IMR-90 (cell line): Measurements from ENCODE around the gene MYT1. TPM values are rescaled to one million over a fixed set of nuclear protein-coding genes. Genes with fewer than 3 reads are reported as not detected.

Source experiments
- ATAC-seq: fragments of 200-7000 bp; cut with Tn5 transposase; 2 replicates; pipeline ENCODE4 v1.9.1; 2020; ENCODE audit warnings: low read depth, mild to moderate bottlenecking, moderate library complexity
- BruUV-seq: library from RNA; stranded (reverse); fragments of 400-500 nt; replicated peaks from 2 replicates; lab custom pipeline; 2021; lab: Mats Ljungman, UMichigan
- CTCF ChIA-PET: fragments of 300-600 bp; formaldehyde crosslinking; extraction: SDS; loops from one replicate; lab custom pipeline; 2021; ENCODE audit warnings: antibody characterized with exemption; lab: Yijun Ruan, JAX
- POLR2A ChIA-PET: fragments of 300-600 bp; sonication (Branson Sonifier 250); formaldehyde crosslinking; loops from one replicate; lab custom pipeline; 2022; ENCODE audit warnings: antibody characterized with exemption; ENCODE audit not compliant: unreplicated experiment; lab: Charles Lee
- DNase-seq: peaks from one replicate; pipeline ENCODE4 v3.0.0; 2013
- H2AFZ ChIP-seq: replicated peaks from 2 replicates; pipeline ENCODE3; 2013; ENCODE audit warnings: low read length, mild to moderate bottlenecking; ENCODE audit not compliant: poor library complexity
- H2AK5ac ChIP-seq: 2 replicates; pipeline ENCODE4 v1.6.1; 2013; ENCODE audit warnings: low read depth, low read length, inconsistent platforms
- H2AK9ac ChIP-seq: replicated peaks from 2 replicates; pipeline ENCODE3; 2013; ENCODE audit warnings: mild to moderate bottlenecking, low read depth, low read length, moderate library complexity; ENCODE audit not compliant: poor library complexity
- H2BK120ac ChIP-seq: 2 replicates; pipeline ENCODE4 v1.6.1; 2013; ENCODE audit warnings: low read depth, low read length, inconsistent platforms
- H2BK15ac ChIP-seq: 3 replicates; pipeline ENCODE4 v1.6.1; 2013; ENCODE audit warnings: low read depth, low read length, inconsistent platforms
- H2BK20ac ChIP-seq: 2 replicates; pipeline ENCODE4 v1.6.1; 2013; ENCODE audit warnings: low read depth, mild to moderate bottlenecking, inconsistent platforms, low read length, moderate library complexity
- H2BK5ac ChIP-seq: 2 replicates; pipeline ENCODE4 v1.6.1; 2013; ENCODE audit warnings: mild to moderate bottlenecking, low read depth, low read length, inconsistent platforms; ENCODE audit not compliant: poor library complexity, severe bottlenecking
- H3K14ac ChIP-seq: replicated peaks from 2 replicates; pipeline ENCODE4 v1.6.1; 2013; ENCODE audit warnings: low read depth, low read length, inconsistent platforms
- H3K18ac ChIP-seq: 2 replicates; pipeline ENCODE4 v1.6.1; 2013; ENCODE audit warnings: low read depth, low read length, control low read depth
- H3K23ac ChIP-seq: 2 replicates; pipeline ENCODE4 v1.6.1; 2013; ENCODE audit warnings: low read depth, low read length, inconsistent platforms
- H3K27ac ChIP-seq: 2 replicates; pipeline ENCODE4 v1.5.1; 2013; ENCODE audit warnings: mild to moderate bottlenecking, control low read depth, low read length; ENCODE audit not compliant: insufficient read depth
- H3K27me3 ChIP-seq: 2 replicates; pipeline ENCODE4 v1.6.1; 2013; ENCODE audit warnings: low read length; ENCODE audit not compliant: control insufficient read depth, insufficient read depth
- H3K36me3 ChIP-seq: 2 replicates; pipeline ENCODE4 v1.6.1; 2013; ENCODE audit warnings: low read length, mixed read lengths; ENCODE audit not compliant: control insufficient read depth, insufficient read depth
- H3K4ac ChIP-seq: 2 replicates; pipeline ENCODE4 v1.6.1; 2013; ENCODE audit warnings: low read depth, low read length, inconsistent platforms
- H3K4me1 ChIP-seq: 2 replicates; pipeline ENCODE4 v1.6.1; 2013; ENCODE audit warnings: low read length, mixed read lengths; ENCODE audit not compliant: control insufficient read depth, insufficient read depth
- H3K4me2 ChIP-seq: 2 replicates; pipeline ENCODE4 v1.6.1; 2013; ENCODE audit warnings: low read depth, mild to moderate bottlenecking, control low read depth, low read length, moderate library complexity
- H3K4me3 ChIP-seq: 2 replicates; pipeline ENCODE4 v1.5.1; 2013; ENCODE audit warnings: low read depth, mild to moderate bottlenecking, control low read depth, low read length, moderate library complexity; ENCODE audit not compliant: insufficient read depth
- H3K56ac ChIP-seq: 2 replicates; pipeline ENCODE4 v1.6.1; 2013; ENCODE audit warnings: low read length, inconsistent platforms; ENCODE audit not compliant: insufficient read depth; ENCODE audit errors: extremely low read depth
- H3K79me1 ChIP-seq, 2 experiments: 2 replicates each; pipeline ENCODE4 v1.6.1; 2013; ENCODE audit warnings: low read length in 2 of 2, inconsistent platforms in 1 of 2, low read depth in 1 of 2
- H3K9ac ChIP-seq: 2 replicates; pipeline ENCODE4 v1.6.1; 2013; ENCODE audit warnings: low read depth, low read length, control low read depth
- H3K9me1 ChIP-seq: 2 replicates; pipeline ENCODE4 v1.6.1; 2013; ENCODE audit warnings: low read length, inconsistent platforms; ENCODE audit not compliant: insufficient read depth
- H3K9me3 ChIP-seq: 2 replicates; pipeline ENCODE4 v1.6.1; 2013; ENCODE audit warnings: low read length; ENCODE audit not compliant: control insufficient read depth, insufficient read depth
- H4K20me1 ChIP-seq: 2 replicates; pipeline ENCODE4 v1.6.1; 2013; ENCODE audit warnings: low read length, inconsistent platforms; ENCODE audit not compliant: insufficient read depth
- H4K5ac ChIP-seq: 2 replicates; pipeline ENCODE4 v1.6.1; 2013; ENCODE audit warnings: mild to moderate bottlenecking, low read depth, low read length, control low read depth
- H4K8ac ChIP-seq, 2 experiments: 2 replicates each; pipeline ENCODE4 v1.6.1; 2013; ENCODE audit warnings: low read depth in 2 of 2, low read length in 2 of 2, control low read depth in 1 of 2, inconsistent platforms in 1 of 2
- H4K91ac ChIP-seq: 2 replicates; pipeline ENCODE4 v1.6.1; 2013; ENCODE audit warnings: low read depth, low read length, inconsistent platforms; ENCODE audit not compliant: insufficient read depth
- CEBPB ChIP-seq: IDR thresholded peaks from 2 replicates; pipeline ENCODE4 v1.6.1; 2012; ENCODE audit warnings: low read depth, low read length, improper control_type of control experiment
- CHD1 ChIP-seq: IDR thresholded peaks from 2 replicates; pipeline ENCODE4 v1.6.1; 2012; ENCODE audit warnings: low read depth, low read length, improper control_type of control experiment
- FOS ChIP-seq: fragments of 150-350 bp; IDR thresholded peaks from 2 replicates; pipeline ENCODE4 v1.6.1; 2016; ENCODE audit warnings: low read depth, low read length
- MXI1 ChIP-seq: IDR thresholded peaks from 2 replicates; pipeline ENCODE4 v1.6.1; 2012; ENCODE audit warnings: low read depth, mild to moderate bottlenecking, low read length, moderate library complexity, borderline replicate concordance
- RCOR1 ChIP-seq: IDR thresholded peaks from 2 replicates; pipeline ENCODE4 v1.6.1; 2012; ENCODE audit warnings: mild to moderate bottlenecking, low read length, improper control_type of control experiment; ENCODE audit not compliant: insufficient replicate concordance
- dilution Hi-C: fragments of 300-500 bp; cut with HindIII; formaldehyde crosslinking; loops from one replicate; pipeline ENCODE4 v1.14.3; 2018; ENCODE audit warnings: low sequenced_read_pairs; ENCODE audit not compliant: unreplicated experiment
- in situ Hi-C: fragments of 300-500 bp; cut with MboI; formaldehyde crosslinking; loops from 3 replicates; pipeline ENCODE4 v1.14.3; 2019; ENCODE audit warnings: low sequenced_read_pairs, inconsistent platforms, mixed read lengths
- intact Hi-C: fragments of 100-400 bp; cut with micrococcal nuclease; formaldehyde crosslinking; loops from 2 replicates; pipeline ENCODE4 v1.10.0; 2022
- polyA plus RNA-seq, 3 experiments: library from polyadenylated mRNA; depleted of rRNA; stranded (reverse); fragments of >200 nt; gene quantifications; 2 replicates each; pipeline ENCODE4 v1.2.3, GENCODE V29; 2012; ENCODE audit warnings: low replicate concordance in 1 of 3
- total RNA-seq: library from RNA; depleted of rRNA; stranded (reverse); fragments of >200 nt; gene quantifications from 2 replicates; pipeline ENCODE4 v1.2.3, GENCODE V29; 2012
- TF ChIP-seq, protein P1 (sequence below): fragments of 150-350 bp; IDR thresholded peaks from 2 replicates; pipeline ENCODE4 v1.6.1; 2017; ENCODE audit warnings: mild to moderate bottlenecking, antibody characterized with exemption, low read length, low read depth
- TF ChIP-seq, protein P2 (sequence below): conservative IDR thresholded peaks from 2 replicates; pipeline ENCODE4 v1.5.1; 2012; ENCODE audit warnings: mild to moderate bottlenecking, low read depth, low read length, improper control_type of control experiment

Gene MYT1
- total and polyA plus RNA-seq, 2 of the 4 experiments (the other 2 are of a cell fraction): not detected

DNA sequence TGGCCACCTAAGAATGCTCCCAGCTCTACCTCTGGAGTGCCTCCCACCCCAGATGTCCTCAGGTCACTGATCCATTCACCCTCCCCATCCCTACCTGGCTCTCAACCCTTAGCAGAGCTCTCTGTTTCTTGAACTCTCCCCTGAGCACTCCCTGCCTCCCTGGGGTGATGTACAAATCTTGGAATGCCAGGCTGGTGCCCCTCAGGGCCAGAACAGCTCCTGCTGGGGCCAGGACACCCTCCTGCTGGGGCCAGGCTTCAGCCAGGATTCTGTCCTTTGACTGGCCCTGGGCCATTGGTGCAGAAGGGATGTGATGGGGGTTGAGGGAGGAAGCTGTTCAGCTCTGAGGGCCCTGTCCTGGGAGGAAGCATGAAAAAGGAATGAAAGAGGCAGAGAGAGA is 30.0 kb downstream of the MYT1 start:
- Histone ChIP-seq H4K8ac (no peak overlapping the region), H3K14ac (no peak overlapping the region), H4K91ac (no peak overlapping the region), H2BK15ac (no peak overlapping the region), H3K56ac (no peak overlapping the region), H3K36me3 (no peaks in the 10 kb centered on the region), H3K4ac (no peak overlapping the region), H4K5ac (no peak overlapping the region), H3K9me1 (no peaks in the 10 kb centered on the region), H3K23ac (no peak overlapping the region), H2BK5ac (no peak overlapping the region), H2AFZ (no peak overlapping the region), H2BK20ac (no peak overlapping the region), H3K9ac (no peak overlapping the region), H4K20me1 (no peaks in the 10 kb centered on the region), H3K27me3 (peaks cover 37% of the 10 kb centered on the region), H2AK9ac (no peak overlapping the region), H3K18ac (no peak overlapping the region), H3K4me3 (no peak overlapping the region), H3K9me3 (no peaks in the 10 kb centered on the region), H2AK5ac (no peak overlapping the region), H3K79me1 (no peaks in the 10 kb centered on the region), H3K4me2 (no peak overlapping the region), H3K4me1 (no peaks in the 10 kb centered on the region), H3K27ac (no peak overlapping the region), H2BK120ac (no peak overlapping the region)
- ChIA-PET POLR2A (no interaction called here), CTCF (no interaction called here)
- BruUV-seq: no TSS peak
- no peak for ATAC-seq
- dilution Hi-C loops (no loop called here), intact Hi-C loops (no loop called here), in situ Hi-C loops (no loop called here)
- DNase-seq: no peak
- no peak for TF ChIP-seq CHD1
- no peak for TF ChIP-seq RCOR1
- no peak for TF ChIP-seq CEBPB
- TF ChIP-seq, protein P1, sequence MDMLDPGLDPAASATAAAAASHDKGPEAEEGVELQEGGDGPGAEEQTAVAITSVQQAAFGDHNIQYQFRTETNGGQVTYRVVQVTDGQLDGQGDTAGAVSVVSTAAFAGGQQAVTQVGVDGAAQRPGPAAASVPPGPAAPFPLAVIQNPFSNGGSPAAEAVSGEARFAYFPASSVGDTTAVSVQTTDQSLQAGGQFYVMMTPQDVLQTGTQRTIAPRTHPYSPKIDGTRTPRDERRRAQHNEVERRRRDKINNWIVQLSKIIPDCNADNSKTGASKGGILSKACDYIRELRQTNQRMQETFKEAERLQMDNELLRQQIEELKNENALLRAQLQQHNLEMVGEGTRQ: no peak
- TF ChIP-seq, protein P2, sequence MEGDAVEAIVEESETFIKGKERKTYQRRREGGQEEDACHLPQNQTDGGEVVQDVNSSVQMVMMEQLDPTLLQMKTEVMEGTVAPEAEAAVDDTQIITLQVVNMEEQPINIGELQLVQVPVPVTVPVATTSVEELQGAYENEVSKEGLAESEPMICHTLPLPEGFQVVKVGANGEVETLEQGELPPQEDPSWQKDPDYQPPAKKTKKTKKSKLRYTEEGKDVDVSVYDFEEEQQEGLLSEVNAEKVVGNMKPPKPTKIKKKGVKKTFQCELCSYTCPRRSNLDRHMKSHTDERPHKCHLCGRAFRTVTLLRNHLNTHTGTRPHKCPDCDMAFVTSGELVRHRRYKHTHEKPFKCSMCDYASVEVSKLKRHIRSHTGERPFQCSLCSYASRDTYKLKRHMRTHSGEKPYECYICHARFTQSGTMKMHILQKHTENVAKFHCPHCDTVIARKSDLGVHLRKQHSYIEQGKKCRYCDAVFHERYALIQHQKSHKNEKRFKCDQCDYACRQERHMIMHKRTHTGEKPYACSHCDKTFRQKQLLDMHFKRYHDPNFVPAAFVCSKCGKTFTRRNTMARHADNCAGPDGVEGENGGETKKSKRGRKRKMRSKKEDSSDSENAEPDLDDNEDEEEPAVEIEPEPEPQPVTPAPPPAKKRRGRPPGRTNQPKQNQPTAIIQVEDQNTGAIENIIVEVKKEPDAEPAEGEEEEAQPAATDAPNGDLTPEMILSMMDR: no peak
- TF ChIP-seq MXI1: no peak
- TF ChIP-seq FOS: no peak
